HG02678 (cell line): Measurements from ENCODE around the gene VIL1.

Experiments used
- ATAC-seq: cut with Tn5 transposase; IDR thresholded peaks from one replicate; pipeline ENCODE4 v1.9.1; 2021; ENCODE audit warnings: mild to moderate bottlenecking, moderate library complexity; ENCODE audit not compliant: unreplicated experiment

VIL1 gene

DNA sequence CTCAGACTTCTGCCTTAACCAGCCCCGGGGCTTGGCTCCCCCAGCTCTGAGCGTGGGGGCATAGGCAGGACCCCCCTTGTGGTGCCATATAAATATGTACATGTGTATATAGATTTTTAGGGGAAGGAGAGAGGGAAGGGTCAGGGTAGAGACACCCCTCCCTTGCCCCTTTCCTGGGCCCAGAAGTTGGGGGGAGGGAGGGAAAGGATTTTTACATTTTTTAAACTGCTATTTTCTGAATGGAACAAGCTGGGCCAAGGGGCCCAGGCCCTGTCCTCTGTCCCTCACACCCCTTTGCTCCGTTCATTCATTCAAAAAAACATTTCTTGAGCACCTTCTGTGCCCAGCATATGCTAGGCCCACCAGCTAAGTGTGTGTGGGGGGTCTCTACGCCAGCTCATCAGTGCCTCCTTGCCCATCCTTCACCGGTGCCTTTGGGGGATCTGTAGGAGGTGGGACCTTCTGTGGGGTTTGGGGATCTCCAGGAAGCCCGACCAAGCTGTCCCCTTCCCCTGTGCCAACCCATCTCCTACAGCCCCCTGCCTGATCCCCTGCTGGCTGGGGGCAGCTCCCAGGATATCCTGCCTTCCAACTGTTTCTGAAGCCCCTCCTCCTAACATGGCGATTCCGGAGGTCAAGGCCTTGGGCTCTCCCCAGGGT, 13.7 kb upstream of the VIL1 start:
- ATAC-seq = no peak

GRCh38 chr2:218405746-218406208, 13.1 kb upstream of the VIL1 start:
- peak; percentile 11 for ATAC-seq

DNA sequence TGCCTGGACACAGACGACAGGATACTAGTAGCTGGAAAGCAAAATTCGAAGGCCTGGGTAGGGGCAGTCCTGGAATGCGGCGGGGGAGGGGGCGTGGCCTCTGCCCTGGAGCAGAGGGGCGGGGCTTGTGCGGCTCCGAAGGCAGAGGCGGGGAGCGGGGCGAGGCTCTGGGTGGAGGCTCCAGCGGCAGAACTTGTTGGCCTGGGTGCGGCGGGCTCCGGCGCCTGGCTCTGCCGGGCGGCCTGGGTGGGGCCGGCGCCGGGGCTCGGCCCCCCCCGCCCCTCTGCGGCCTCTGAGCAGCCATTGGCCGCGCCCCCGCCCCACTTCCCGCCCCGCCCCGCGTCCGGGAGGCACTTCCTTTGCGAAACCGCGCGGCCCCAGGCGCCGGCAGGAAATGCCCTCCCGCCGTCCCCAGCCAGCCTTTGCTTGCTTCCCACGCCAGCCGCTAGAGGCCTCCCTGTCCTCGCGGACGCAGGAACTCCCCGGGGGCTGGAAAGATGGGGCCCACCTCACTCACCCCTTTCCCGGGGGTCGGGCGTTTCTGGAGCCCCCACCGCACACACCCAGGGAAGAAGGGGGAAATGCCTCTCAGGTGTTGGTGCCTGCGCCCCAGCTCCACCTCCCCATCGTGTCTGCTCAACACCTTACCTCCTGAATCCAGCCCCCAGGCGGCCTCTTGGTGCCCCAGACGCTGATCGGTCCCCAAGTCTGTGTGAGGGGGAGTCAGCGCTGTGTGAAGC, 12.5 kb upstream of the VIL1 start:
- peak; percentile 80 for ATAC-seq

DNA sequence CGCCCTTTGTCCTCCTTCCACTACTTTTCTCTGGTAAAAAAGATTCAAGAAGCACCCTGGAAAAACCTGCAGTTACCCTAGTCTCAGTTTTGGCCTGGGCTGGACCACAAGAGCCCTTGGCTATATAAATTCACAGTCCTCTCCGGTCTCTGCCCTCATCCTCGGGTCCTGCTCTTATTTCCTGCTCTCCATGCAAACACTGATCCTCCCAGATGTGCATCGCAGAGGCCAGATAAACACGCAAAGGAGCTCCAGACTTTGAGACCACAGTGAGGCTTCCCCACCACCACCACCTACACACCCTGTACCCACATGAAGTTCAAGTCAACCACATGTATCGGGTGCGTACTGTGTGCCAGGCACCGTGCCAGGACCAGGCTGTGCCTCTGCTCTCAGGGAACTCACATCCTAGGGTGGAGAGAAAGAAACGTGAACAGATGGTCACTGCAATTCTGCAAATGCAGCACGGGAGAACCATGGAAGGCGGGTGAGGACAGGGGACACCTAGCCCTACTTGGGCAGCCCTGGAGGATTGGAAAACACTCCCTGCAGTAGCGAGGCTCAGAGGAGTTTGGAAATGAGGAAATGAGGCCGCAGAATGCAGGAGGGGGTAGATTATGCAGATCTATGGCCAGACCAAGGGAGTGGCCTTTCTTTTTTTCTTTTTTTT, 11.8 kb upstream of the VIL1 start:
- ATAC-seq = peak; percentile 6

DNA sequence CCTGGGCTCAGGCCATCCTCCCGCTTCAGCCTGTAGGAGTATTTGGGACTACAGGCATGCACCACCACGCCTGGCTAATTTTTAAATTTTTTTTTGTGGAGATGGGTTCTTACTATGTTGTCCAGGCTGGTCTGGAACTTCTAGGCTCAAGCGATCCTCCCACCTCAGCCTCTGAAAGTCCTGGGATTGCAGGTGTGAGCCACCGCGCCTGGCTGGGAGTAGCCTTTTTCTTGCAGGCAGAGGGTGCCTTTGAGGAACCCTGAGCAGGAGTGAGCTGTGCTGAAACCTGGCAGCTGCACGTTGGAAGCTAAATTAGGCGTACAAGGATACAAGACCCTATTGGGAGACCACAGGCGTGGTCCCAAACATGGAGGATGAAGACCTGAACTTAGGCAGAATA, 11.2 kb upstream of the VIL1 start:
- ATAC-seq = no peak

DNA sequence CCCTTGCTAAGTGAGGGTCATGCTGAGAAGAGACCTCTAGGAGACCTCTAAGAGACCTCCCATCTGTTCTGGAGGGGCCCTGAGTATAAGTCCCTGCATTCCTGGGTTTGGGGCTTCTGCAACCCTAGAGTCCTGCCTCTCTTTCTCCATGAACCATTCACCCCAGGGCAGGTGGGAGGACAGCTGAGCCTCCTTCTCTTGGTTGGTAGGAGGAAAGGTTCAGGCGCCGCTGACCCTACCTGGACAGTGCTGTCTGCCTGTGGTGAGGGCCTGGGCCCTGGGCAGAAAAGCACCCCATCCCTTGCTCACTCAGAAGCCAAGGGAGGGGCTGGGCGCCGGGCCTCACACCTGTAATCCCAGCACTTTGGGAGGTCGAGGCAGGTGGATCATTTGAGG, 604 bp upstream of the VIL1 start:
- ATAC-seq = no peak

DNA sequence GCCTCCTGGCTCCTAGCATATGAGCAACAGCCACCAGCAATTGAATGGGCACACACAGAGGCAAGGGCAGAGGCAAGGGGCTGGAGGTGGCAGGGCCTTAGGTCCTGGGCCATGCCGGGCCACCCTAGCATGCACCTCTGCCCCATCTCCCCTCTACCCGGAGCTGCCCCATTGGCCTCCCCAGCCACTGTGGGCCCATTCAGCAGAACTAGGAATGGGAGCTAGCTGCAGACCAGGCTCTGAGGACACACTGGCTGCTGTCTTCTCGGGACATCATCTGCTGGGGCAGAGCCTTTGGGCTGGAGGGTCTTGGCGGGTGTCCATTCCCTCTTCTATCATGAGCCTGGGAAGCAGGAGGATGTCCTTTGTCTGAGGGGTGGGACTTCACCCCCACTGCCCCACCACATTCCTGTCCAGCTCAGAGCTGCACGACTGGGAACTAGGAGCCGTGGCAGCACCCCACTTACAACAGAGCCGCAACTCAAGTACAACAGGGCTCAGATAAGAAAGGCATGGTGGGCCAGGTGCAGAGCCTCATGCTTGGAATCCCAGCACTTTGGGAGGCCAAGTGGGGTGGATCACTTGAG, 800 bp downstream of the VIL1 start:
- ATAC-seq = no peak

GRCh38 chr2:218421027-218421426, 2.1 kb downstream of the VIL1 start:
- ATAC-seq = no peak

DNA sequence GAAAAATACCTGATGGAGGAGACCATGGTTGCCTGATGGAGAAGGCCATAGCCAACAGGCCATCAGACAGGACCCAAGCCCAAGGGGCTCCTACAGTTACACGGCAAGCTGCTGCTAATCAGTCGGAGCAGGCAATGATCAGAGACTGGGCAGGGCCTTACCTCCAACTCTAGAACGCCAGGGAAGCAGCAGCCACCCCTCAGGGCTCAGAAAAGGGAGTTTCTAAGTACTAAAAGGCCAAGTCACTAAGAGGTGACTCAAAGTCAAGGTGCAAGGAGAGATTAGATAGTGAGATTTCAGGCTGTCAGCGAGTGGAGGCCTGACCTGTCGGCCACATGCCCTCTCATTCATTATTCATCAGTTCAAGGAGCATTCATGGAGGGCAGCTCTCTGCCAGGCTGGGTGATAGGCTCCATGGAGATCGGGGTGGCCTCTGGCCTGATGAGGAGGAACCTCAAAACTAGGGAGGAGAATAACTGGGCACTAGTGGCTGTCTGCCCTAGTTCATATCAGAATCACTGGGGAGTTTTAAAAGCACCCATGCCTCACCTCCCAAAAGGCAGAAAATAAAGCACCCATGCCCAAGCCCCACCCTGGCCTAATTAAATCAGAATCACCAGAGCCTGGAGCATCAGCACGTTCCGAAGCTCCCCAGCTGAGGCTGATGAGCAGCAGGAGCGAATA, 3.6 kb downstream of the VIL1 start:
- ATAC-seq = no peak

GRCh38 chr2:218423584-218423983, 4.7 kb downstream of the VIL1 start:
- ATAC-seq = no peak

DNA sequence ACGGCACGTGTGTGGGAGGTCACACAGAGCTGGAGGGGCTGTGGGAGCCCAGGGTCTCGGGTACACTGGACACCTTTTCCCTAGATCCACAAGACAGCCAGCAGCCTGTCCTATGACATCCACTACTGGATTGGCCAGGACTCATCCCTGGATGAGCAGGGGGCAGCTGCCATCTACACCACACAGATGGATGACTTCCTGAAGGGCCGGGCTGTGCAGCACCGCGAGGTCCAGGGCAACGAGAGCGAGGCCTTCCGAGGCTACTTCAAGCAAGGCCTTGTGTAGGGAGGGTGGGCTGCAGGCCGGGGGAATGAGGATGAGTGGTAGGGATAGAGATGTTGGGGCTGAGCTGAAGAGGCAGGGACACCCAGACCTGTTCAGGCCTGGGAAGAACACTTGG, 6.6 kb downstream of the VIL1 start:
- no peak for ATAC-seq

- no peak for ATAC-seq
Measured at GRCh38 chr2:218427741-218428140, 8.8 kb downstream of the VIL1 start.

GRCh38 chr2:218428846-218429558, 10.1 kb downstream of the VIL1 start:
- no peak for ATAC-seq

DNA sequence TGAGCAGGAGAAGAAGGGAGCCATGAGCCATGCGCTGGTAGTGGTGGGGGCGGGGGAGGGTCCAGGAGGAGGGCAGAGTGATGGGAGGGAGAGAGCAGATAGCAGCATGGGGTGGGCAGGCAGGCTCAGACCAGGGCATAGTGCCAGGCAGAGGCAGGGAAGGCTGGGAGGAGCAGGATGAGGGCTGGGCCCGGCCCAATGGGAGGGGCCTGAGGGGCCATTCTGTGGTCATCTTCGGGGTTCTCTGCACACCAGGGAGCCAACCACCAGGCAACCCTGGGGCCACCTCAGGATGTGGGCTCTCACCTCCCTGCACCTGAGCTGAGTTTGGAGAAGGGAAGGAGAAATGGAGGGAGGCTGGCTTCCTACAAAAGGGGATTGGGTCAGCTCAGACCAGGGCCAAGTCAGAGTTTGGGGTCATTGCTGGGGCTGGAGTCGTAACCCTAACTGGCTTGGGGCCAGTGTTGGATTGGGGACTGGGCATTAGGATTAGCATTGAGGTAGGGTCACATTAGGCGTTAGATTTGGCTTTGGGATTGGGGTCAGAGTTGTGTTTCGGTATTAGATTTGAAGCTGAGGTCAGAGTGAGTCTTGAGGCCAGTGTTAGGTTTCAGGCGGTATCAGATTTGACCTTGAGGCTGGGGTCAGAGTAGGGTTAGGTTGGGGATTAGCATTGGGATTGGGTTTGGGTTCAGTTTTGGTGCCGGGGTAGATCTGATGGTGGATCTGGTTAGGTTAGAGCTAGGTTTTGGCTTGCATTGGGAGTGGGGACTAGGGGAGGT, 11.2 kb downstream of the VIL1 start:
- no peak for ATAC-seq

- ATAC-seq = no peak
Measured at GRCh38 chr2:218430721-218431120, 11.8 kb downstream of the VIL1 start.

GRCh38 chr2:218431878-218432277, 13.0 kb downstream of the VIL1 start:
- no peak for ATAC-seq

DNA sequence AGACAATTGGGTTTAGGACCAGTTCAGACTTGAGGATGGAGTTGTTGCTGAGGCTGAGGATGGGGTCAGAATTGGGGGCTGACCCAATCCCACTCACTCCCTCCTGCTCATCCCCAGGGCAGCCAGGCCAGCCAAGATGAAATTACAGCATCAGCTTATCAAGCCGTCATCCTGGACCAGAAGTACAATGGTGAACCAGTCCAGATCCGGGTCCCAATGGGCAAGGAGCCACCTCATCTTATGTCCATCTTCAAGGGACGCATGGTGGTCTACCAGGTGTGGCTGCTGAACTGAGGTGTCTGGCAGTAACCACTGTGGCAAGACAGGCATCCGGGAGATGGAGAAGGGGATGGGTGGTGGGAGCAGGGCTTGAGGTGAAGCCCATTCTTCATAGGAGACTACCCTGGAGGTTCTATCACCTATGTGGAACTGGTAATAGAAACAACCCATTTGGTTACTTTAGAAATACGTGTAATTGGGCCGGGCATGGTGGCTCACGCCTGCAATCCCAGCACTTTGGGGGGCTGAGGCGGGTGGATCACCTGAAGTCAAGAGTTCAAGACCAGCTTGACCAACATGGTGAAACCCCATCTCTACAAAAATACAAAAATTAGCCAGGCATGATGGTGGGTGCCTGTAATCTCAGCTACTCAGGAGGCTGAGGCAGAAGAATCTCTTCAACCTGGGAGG, 13.9 kb downstream of the VIL1 start:
- ATAC-seq = no peak

DNA sequence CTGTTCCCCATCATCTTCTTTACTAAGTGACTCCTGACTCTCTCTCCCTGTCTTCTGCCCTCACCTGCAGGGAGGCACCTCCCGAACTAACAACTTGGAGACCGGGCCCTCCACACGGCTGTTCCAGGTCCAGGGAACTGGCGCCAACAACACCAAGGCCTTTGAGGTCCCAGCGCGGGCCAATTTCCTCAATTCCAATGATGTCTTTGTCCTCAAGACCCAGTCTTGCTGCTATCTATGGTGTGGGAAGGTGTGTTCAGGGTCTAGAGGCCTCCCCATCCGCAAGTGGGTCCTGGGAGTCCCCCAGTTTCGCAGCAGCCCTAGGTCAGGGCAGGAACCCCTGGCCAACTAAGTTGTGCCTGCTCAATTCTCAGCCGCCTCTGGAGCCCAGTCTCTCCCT, 15.5 kb downstream of the VIL1 start:
- ATAC-seq = no peak
